LNCAP (cell line): ENCODE data around the gene DBN1.

Experiments used
- TF ChIP-seq, protein P1 (sequence below): fragments of 450-650 bp; IDR thresholded peaks from 2 replicates; pipeline ENCODE4 v1.5.1; 2017; ENCODE audit warnings: mild to moderate bottlenecking

DBN1 gene

DNA sequence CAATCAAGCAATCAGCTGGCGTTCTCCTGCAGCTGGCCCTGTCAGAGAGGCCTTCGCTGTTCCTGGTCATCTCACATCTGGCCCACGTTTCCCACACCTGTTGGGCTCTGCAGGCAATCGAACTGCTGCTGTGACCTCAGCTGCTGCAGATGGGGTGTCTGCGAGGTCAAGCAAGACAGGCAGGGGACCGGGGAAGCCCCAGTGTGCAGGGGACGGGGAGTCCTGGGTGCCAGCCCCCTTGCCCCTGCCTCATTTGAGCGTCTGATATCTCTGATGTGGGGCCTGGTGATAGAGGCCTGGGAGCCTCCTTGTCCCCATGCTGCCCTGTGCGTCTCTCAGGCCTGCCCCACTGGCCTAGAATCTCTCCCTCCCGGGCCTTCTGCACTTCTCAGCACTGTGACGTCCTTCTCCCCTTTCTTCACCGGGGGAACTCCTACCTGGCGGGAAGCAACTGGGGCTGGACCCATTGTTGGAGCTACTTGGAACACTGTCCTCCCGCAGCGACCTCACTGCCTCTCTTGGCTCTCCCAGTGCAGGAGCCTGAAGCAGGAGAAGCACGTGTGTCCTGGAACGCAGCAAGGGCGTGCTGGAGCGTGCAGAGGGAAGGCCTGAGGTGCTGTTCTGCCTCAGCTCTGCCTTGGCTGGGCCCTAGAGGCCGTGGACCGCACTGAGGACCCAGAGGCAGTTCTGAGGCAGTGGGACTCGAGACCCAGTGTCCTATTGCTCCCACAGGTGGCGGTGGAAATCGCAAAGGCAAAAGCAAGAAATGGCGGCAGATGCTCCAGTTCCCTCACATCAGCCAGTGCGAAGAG is 43.1 kb downstream of the DBN1 start:
- TF ChIP-seq, protein P1, sequence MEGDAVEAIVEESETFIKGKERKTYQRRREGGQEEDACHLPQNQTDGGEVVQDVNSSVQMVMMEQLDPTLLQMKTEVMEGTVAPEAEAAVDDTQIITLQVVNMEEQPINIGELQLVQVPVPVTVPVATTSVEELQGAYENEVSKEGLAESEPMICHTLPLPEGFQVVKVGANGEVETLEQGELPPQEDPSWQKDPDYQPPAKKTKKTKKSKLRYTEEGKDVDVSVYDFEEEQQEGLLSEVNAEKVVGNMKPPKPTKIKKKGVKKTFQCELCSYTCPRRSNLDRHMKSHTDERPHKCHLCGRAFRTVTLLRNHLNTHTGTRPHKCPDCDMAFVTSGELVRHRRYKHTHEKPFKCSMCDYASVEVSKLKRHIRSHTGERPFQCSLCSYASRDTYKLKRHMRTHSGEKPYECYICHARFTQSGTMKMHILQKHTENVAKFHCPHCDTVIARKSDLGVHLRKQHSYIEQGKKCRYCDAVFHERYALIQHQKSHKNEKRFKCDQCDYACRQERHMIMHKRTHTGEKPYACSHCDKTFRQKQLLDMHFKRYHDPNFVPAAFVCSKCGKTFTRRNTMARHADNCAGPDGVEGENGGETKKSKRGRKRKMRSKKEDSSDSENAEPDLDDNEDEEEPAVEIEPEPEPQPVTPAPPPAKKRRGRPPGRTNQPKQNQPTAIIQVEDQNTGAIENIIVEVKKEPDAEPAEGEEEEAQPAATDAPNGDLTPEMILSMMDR, result no peak

DNA sequence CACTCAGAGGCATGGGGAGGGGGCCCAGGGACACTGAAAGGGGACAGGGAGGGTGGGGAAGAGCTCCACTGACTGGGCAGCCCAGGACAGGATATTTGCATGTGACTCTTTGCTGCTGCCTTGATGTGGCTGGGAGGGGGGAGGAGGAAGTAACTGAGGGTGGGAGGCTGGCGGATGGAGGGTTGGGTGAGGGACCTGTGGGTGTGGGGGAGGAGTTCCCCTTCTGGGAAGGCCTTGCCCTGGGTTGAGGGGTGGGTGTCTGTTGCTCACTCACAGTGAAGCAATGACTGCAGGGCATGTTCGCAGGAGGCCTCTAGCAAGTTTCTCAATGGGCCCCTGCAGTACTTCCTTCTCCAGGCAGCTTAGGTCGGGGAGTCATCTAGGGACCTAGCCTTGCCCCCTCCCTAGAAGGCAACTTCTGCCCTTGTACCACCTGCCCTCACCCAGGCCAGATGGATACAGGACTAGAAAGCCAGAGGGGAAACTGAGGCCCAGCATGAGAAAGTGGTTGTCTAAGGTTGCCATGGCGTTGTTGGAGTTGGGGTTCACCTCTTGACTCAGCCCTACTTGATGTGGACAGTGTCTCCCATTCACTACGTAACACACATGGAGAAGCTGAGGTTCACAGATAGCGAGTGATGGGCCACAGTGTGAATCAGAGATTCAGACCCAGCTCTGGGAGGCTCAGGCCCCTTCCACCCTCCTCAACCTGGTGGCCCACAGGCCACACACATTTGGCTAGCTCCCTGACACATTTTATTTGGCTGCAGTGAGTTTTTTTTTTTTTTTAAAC is 44.0 kb downstream of the DBN1 start:
- TF ChIP-seq, protein P1, result no peak

DNA sequence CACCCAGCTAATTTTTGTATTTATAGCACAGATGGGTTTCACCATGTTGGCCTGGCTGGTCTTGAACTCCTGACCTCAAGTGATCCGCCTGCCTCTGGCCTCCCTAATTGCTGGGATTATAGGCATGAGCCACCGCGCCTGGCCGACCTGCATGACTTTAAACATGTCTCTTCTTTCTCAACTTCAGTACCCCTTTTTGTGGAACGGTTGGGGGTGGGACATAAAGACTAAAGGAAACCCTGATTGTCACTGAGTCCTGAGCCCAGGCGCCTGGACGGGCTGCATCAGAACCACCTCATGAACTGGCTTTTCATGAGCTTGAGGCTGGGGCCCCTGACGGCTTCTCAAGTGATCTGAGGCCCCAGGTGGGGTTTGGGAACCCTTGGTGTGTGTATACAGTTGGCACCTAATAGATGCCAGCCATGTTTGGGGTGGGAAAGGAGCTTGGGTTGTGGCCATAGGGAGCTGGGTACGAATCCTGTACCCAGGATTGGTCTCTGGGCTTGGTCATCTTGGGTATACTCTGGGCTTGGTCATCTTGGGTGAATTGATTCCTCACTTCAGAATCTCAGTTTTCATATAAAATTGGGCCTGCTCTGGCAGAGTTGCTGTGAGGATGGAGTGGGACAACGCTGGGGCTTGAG is 44.7 kb downstream of the DBN1 start:
- TF ChIP-seq, protein P1, result no peak

DNA sequence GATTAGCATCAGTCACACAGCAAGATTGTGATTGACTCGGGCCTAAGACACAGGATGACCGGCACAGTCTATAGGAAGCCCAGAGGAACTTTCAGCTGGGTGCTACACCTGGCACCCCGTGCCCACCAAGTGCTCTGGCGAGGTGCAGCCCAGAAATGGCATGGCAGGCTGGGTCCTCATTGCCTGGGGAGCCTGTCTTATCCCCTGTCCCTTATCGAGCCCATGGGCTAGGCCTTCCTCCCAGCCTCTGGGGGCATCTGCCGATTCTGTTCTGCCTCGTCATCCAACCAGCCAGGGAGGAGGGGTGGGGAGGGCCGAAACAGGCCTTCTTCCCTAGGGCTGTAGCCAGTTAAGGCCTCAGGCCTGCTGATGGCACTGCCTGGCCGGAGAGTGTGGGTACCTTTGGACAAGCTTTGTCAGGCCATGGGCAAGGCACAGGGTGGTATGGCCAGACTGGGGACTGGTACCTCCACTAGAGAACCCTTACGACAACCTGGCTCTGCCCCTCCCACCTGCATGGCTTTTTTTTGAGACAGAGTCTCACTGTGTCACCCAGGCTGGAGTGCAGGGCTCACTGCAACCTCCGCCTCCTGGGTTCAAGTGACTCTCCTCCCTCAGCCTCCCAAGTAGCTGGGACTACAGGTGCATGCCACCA is 45.4 kb downstream of the DBN1 start:
- TF ChIP-seq, protein P1, result no peak

DNA sequence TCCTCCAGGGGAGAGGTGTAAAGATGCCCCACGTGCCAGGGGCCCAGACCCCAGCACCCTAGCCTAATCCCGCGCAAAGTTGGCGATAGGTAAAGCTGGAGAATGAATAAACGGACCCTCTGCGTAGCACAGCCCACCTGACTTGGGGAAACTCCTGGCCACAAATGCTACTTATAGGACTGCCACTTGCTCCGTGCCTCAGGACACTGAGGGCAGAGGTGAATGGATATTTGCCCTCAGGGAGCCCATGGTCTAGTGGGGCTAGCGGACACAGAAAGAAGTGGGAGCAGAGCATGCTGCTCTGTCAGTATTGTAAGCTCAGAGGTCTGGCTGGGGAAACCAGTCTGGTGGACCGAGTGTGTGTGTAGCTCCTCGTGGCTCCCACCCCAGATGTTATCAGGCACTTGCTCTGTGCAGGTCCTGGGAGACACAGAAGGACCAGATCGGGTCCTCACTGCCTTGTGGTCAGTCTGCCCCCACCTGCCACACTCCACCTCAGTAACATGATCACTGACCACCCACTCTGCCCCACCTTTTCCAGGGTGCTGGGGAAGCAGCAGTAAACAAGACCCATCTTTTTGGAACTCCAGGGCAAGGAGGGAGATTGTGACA is 46.1 kb downstream of the DBN1 start:
- TF ChIP-seq, protein P1, result no peak

DNA sequence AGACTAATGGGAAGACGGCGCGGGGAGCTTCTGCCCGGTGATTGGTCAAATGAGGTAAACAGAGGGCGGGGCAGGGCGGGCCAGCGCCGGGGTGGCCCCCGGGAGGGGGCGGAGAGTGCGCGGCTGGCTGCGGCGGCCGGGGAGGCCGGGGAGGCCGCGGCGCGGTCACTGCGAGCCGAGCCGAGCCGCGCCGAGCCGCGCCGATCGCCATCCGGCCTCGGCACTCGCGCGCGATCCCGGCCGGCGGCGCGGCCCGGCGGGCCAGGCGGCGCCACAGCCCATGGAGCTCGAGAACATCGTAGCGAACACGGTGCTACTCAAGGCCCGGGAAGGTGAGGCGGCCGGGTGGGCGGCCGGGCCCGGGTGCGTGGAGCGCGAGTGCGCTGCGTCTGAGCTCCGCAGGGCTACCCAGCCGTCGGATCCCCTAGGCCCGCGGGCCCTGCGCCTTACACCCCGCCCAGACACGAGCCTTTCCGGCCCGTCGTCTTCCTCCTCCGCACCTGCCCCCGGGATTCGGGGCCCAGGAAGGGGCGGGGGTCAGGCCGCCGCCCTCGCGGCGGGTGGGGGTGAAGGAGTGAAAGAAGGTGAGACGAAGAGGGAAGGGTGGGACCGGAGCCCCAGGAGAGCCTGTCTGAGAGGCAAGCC is 46.7 kb downstream of the DBN1 start, which contains the start of gene GRK6:
Gene GRK6, plus strand, starts transcription at position 111 of the 645 bp plus-strand sequence. Its CDS starts 170 bp downstream, at position 281.
- TF ChIP-seq, protein P1, result no peak
